Left ventricle myocardium inferior (tissue), 1 donor: ENCODE data around the gene GRID1. TPM values are rescaled to one million over a fixed set of nuclear protein-coding genes. Genes with fewer than 3 reads are reported as not detected.

ENCODE experiments used
- DNase-seq: peaks from one replicate; pipeline ENCODE4 v3.0.0-alpha.2; 2020
- H3K27ac ChIP-seq: fragments of 200-600 bp; replicated peaks from 2 replicates; pipeline ENCODE4 v1.8.0; 2021
- H3K27me3 ChIP-seq: fragments of 200-600 bp; 2 replicates; pipeline ENCODE4 v1.8.0; 2021; ENCODE audit warnings: low read depth
- H3K36me3 ChIP-seq: fragments of 200-600 bp; 2 replicates; pipeline ENCODE4 v1.8.0; 2021
- H3K4me1 ChIP-seq: fragments of 200-600 bp; 2 replicates; pipeline ENCODE4 v1.8.0; 2021
- H3K4me3 ChIP-seq: fragments of 200-600 bp; 2 replicates; pipeline ENCODE4 v1.8.0; 2021; ENCODE audit warnings: mild to moderate bottlenecking, moderate library complexity
- H3K9me3 ChIP-seq: fragments of 200-600 bp; replicated peaks from 2 replicates; pipeline ENCODE4 v1.8.0; 2021
- intact Hi-C: fragments of 100-400 bp; cut with micrococcal nuclease; formaldehyde crosslinking; loops from one replicate; pipeline ENCODE4 v1.11.0; 2022
- total RNA-seq: library from RNA; stranded (reverse); fragmentation: NEBNext Ultra II Directional; extraction: Animal tissue kit (Norgen Biotek cat#: 25700); gene quantifications from one replicate; pipeline ENCODE4 v1.2.1, GENCODE V29; 2021
- TF ChIP-seq, protein P1 (sequence below): fragments of 200-600 bp; IDR thresholded peaks from 2 replicates; pipeline ENCODE4 v1.8.0; 2021; ENCODE audit warnings: antibody characterized with exemption, mild to moderate bottlenecking, borderline replicate concordance
- donor health status: DM: no; HTN: yes; CAD: no; lungs with severe emphysema.

Gene GRID1
- total RNA-seq, 1 donor from 2014 or later, result 1.6 TPM

GRCh38 chr10:86213148-86213547 is 153.4 kb downstream of the GRID1 start:
- no peak overlapping the region for H3K27ac ChIP-seq
- no peak overlapping the region for H3K4me3 ChIP-seq
- H3K27me3 ChIP-seq, result peaks cover 11% of the 10 kb centered on the region
- H3K4me1 ChIP-seq, result no peaks in the 10 kb centered on the region
- intact Hi-C loops, result no loop called here
- H3K36me3 ChIP-seq, result no peaks in the 10 kb centered on the region
- TF ChIP-seq, protein P1, sequence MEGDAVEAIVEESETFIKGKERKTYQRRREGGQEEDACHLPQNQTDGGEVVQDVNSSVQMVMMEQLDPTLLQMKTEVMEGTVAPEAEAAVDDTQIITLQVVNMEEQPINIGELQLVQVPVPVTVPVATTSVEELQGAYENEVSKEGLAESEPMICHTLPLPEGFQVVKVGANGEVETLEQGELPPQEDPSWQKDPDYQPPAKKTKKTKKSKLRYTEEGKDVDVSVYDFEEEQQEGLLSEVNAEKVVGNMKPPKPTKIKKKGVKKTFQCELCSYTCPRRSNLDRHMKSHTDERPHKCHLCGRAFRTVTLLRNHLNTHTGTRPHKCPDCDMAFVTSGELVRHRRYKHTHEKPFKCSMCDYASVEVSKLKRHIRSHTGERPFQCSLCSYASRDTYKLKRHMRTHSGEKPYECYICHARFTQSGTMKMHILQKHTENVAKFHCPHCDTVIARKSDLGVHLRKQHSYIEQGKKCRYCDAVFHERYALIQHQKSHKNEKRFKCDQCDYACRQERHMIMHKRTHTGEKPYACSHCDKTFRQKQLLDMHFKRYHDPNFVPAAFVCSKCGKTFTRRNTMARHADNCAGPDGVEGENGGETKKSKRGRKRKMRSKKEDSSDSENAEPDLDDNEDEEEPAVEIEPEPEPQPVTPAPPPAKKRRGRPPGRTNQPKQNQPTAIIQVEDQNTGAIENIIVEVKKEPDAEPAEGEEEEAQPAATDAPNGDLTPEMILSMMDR, result no peak
- no peaks in the 10 kb centered on the region for H3K9me3 ChIP-seq
- no peak for DNase-seq

- TF ChIP-seq, protein P1, result no peak
These were observed 154.2 kb downstream of the GRID1 start for GRCh38 chr10:86212391-86212700.

DNA sequence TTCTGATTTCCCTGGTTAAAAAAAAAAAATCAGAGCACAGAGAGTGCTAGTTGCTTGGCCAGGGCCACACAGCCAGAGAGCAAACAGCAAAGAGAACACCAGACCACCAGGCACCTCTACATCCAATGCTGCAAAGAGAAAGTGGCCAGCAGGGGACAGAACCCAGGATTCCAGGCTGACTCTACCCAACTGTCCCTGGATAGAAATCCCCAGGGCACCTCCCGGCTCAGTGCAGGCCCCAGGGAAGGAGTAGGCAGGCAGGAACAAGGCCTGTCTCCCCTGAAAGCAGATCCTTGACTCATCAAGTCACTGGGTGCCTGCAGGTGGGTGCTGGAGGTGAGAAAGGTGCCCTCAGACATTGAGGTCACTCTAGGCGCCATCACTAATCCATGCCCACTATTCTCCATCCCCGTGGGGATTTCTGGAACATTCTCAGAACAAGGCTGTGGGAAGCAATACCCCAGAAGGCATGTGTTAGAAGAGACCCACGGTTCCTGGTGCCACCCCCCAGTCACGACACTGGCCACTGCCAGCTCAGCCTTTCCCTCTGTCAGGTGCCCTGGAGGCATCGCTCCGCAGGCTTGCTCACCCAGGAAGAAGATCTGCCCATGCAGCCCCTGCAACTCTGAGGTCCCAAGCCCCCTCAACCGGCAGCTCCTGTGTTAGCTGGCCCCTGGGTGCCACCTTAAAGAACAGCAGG is 154.8 kb downstream of the GRID1 start:
- no peaks in the 10 kb centered on the region for H3K9me3 ChIP-seq
- H3K4me1 ChIP-seq, result no peaks in the 10 kb centered on the region
- no peaks in the 10 kb centered on the region for H3K36me3 ChIP-seq
- no peak overlapping the region for H3K27ac ChIP-seq
- peaks cover 11% of the 10 kb centered on the region for H3K27me3 ChIP-seq
- intact Hi-C loops, result no loop called here
- TF ChIP-seq, protein P1, result no peak
- no peak overlapping the region for H3K4me3 ChIP-seq
- no peak for DNase-seq

More at GRCh38 chr10:86212391-86212700, 154.2 kb downstream of the GRID1 start:
- H3K27me3 ChIP-seq, result peaks cover 11% of the 10 kb centered on the region
- no peak overlapping the region for H3K4me3 ChIP-seq
- DNase-seq, result no peak
- no peaks in the 10 kb centered on the region for H3K36me3 ChIP-seq
- no peak overlapping the region for H3K27ac ChIP-seq
- no peaks in the 10 kb centered on the region for H3K4me1 ChIP-seq
- no peaks in the 10 kb centered on the region for H3K9me3 ChIP-seq
- intact Hi-C loops, result no loop called here

DNA sequence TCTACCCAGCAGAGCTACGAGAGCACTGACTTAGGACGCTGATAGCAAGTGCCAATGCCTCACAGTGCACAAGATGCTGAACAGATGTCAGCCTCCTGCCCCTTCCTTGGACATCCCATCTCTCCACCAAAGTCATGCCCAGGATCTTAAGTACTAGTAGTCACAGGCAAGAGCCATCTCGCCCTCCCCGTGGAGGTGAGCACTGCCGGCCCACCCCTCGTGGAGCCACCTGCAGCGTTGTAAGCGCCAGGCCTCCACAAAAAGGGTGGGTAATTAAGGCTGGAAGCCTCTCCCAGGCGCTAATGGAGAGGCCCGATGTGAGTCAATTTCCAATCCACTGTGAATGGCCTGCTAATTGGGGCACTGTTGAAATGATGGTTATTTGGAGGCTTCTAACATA is 156.2 kb downstream of the GRID1 start:
- DNase-seq, result no peak
- no peak overlapping the region for H3K27ac ChIP-seq
- no peaks in the 10 kb centered on the region for H3K4me1 ChIP-seq
- TF ChIP-seq, protein P1, result no peak
- intact Hi-C loops, result no loop called here
- no peak overlapping the region for H3K4me3 ChIP-seq
- H3K9me3 ChIP-seq, result no peaks in the 10 kb centered on the region
- H3K36me3 ChIP-seq, result no peaks in the 10 kb centered on the region
- H3K27me3 ChIP-seq, result peaks cover 8% of the 10 kb centered on the region

- Histone ChIP-seq H3K9me3 (no peaks in the 10 kb centered on the region), H3K27ac (no peak overlapping the region), H3K4me1 (no peaks in the 10 kb centered on the region), H3K27me3 (peaks cover 8% of the 10 kb centered on the region), H3K36me3 (no peaks in the 10 kb centered on the region), H3K4me3 (no peak overlapping the region)
- TF ChIP-seq, protein P1, result no peak
- DNase-seq, result no peak
- intact Hi-C loops, result no loop called here
These were observed 156.9 kb downstream of the GRID1 start for GRCh38 chr10:86209726-86210125.
